ENCODE measurements around the gene CAD.

DNA sequence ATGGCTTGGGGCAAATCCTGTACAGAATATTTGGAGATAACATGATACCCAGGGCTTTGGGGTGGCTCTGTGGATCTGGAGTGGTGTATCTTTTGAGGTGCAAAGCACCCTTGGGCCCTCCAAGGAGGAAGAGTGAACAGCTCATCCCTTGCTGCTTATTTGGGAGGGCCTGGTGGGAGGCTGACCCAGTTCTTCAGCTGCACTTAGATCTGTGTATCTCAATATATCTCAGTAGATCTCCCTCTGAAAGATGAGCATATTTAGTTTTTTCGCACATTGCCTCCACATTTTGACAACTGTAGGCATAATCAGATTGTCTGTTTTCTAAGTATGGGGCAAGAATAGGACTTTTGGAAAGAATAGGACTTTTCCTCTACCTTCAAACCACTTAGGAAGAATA is 67.8 kb downstream of the CAD start:
- TF ChIP-seq POLR2A (IDR thresholded peaks at IDR 0.05) = no peak
- TF ChIP-seq CTCF (IDR thresholded peaks at IDR 0.05) = no peak

All from lower leg skin (tissue), 3 donors.